Mononuclear cell (primary cell): Measurements from ENCODE around the gene SLC6A3. TPM values are rescaled to one million over a fixed set of nuclear protein-coding genes. Genes with fewer than 3 reads are reported as not detected.
"Not testable (repeated sequence)": the region's sequence is repeated elsewhere in the genome, so short reads cannot be mapped to it uniquely, and the experiment has no call there.

ENCODE experiments used
- H3K27me3 ChIP-seq: 2 replicates; pipeline ENCODE4 v1.6.0; 2011; ENCODE audit warnings: low read length, control low read depth; ENCODE audit not compliant: insufficient read depth
- H3K4me1 ChIP-seq: 2 replicates; pipeline ENCODE4 v1.5.1; 2011; ENCODE audit warnings: mild to moderate bottlenecking, low read length, control low read depth; ENCODE audit not compliant: insufficient read depth
- H3K4me3 ChIP-seq: 2 replicates; pipeline ENCODE4 v1.5.1; 2011; ENCODE audit warnings: mild to moderate bottlenecking, low read length, moderate library complexity
- H3K9me3 ChIP-seq: 2 replicates; pipeline ENCODE4 v1.5.1; 2011; ENCODE audit warnings: low read depth, mild to moderate bottlenecking, control low read depth, low read length
- total RNA-seq: library from RNA; depleted of rRNA; stranded (reverse); fragments of >200 nt; gene quantifications from one replicate; pipeline ENCODE4 v1.2.3, GENCODE V29; 2012

SLC6A3 gene
- total RNA-seq, 1 donor = not detected

GRCh38 chr5:1430121-1430795 is 15.0 kb downstream of the SLC6A3 start:
- H3K9me3 ChIP-seq = peaks cover 25% of the 10 kb centered on the region
- H3K27me3 ChIP-seq = no peaks in the 10 kb centered on the region
- no peaks in the 10 kb centered on the region for H3K4me1 ChIP-seq
- no peak overlapping the region for H3K4me3 ChIP-seq

- Histone ChIP-seq H3K9me3 (peaks cover 25% of the 10 kb centered on the region), H3K4me1 (no peaks in the 10 kb centered on the region), H3K4me3 (no peak overlapping the region), H3K27me3 (no peaks in the 10 kb centered on the region)
Observed at GRCh38 chr5:1429496-1429895, 15.7 kb downstream of the SLC6A3 start.

GRCh38 chr5:1429066-1429465 is 16.2 kb downstream of the SLC6A3 start:
- Histone ChIP-seq H3K4me1 (no peaks in the 10 kb centered on the region), H3K27me3 (no peaks in the 10 kb centered on the region), H3K9me3 (peaks cover 25% of the 10 kb centered on the region), H3K4me3 (no peak overlapping the region)

- Histone ChIP-seq H3K27me3 (no peaks in the 10 kb centered on the region), H3K4me1 (no peaks in the 10 kb centered on the region), H3K9me3 (peaks cover 25% of the 10 kb centered on the region), H3K4me3 (no peak overlapping the region)
Observed at GRCh38 chr5:1428107-1428506, 17.1 kb downstream of the SLC6A3 start.

- H3K27me3 ChIP-seq = no peaks in the 10 kb centered on the region
- peaks cover 25% of the 10 kb centered on the region for H3K9me3 ChIP-seq
- no peaks in the 10 kb centered on the region for H3K4me1 ChIP-seq
- H3K4me3 ChIP-seq = no peak overlapping the region
Observed at GRCh38 chr5:1424716-1425115, 20.5 kb downstream of the SLC6A3 start.

GRCh38 chr5:1423901-1424603 is 21.2 kb downstream of the SLC6A3 start:
- no peak overlapping the region for H3K4me3 ChIP-seq
- no peaks in the 10 kb centered on the region for H3K27me3 ChIP-seq
- no peaks in the 10 kb centered on the region for H3K4me1 ChIP-seq

GRCh38 chr5:1422522-1422921 is 22.7 kb downstream of the SLC6A3 start:
- H3K4me1 ChIP-seq, H3K27me3 ChIP-seq, H3K4me3 ChIP-seq: not testable (repeated sequence)
- H3K9me3 ChIP-seq = peaks cover 10% of the 10 kb centered on the region

More at GRCh38 chr5:1423901-1424603, 21.2 kb downstream of the SLC6A3 start:
- H3K9me3 ChIP-seq = peaks cover 25% of the 10 kb centered on the region

DNA sequence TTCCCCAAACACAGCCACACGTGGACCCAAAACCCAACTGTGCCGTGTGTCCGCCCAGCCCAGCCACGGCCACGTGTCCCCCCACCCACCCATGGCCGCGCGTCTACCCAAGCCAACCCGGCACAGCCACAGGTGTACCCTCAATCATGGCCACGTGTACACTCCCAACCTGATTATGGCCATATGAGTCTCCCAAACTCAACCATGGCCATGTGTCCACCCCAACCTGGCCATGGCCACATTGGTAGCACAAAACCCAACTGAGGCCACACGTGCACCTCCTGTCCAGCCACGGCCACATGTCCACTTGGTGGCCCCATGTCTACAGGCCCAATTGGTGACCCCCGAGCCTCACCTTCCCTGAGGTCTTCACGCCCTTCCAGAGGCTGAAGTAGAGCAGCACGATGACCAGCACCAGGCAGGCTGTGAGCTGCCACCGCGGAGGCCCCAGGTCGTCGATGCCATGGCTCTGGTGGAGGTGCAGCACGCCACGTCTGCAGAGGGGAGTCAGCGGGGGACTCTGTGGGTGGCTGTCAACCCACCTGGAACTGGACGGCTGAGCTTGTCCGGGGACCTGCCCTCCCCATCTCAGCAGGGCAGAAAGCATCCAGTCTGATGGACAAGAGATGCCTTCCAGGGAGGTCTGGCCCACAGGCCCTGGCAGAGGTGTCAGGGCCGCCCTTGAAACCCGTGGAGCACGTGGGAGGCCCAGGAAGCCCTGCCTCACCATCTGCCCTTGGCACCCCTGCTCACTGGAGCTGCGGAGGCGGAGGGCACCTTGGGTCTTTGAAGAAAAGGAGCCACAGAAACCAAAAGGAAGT is 23.5 kb downstream of the SLC6A3 start:
- Histone ChIP-seq H3K27me3 (no peaks in the 10 kb centered on the region), H3K4me1 (no peaks in the 10 kb centered on the region), H3K9me3 (peaks cover 2% of the 10 kb centered on the region), H3K4me3 (no peak overlapping the region)

DNA sequence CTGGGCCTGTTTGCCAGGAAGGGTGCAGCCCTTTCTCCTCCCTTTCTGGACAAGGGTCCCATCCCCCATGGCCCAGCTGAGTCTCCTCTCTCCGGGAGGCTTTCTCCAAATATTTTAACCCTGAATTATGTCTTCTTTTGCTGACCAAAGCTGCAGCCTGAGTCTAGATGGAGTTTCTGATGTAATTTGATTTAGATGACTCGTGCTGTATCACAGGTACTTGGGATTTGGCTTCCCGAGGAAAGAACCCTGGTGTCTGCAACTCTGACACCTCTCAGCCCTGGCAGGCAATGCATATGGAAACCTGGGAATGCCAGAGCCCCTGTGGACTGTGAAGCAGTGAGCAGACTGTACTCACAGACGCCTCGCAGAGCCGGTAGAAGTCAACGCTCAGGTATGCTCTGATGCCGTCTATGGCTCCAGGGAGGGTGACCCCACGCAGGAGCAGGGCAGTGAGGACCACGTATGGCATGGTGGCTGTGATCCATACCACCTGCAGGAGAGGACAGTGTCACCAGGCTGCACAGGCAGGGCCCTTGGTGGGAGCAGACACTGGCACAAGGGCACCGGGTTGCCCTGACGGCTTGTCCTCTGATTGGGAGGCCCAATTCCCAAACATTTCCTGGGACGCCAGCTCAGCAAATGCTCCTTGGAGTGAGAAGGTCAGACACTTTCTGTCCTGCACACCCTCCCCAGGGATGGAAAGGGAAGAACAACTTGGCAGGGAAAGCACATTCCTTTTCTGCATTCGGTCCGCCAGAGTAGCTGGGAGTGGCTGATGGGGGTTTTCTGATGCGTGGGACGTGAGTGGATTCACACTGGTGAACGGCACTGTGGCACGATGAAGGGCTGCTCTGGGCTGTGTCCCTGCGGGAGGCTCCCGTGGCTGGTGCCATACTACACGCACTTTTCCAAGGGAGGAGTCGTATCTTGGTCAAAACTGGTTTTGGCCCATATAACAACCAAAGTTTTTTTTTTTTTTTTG is 24.7 kb downstream of the SLC6A3 start:
- Histone ChIP-seq H3K9me3 (no peaks in the 10 kb centered on the region), H3K4me1 (no peaks in the 10 kb centered on the region), H3K27me3 (no peaks in the 10 kb centered on the region), H3K4me3 (no peak overlapping the region)

DNA sequence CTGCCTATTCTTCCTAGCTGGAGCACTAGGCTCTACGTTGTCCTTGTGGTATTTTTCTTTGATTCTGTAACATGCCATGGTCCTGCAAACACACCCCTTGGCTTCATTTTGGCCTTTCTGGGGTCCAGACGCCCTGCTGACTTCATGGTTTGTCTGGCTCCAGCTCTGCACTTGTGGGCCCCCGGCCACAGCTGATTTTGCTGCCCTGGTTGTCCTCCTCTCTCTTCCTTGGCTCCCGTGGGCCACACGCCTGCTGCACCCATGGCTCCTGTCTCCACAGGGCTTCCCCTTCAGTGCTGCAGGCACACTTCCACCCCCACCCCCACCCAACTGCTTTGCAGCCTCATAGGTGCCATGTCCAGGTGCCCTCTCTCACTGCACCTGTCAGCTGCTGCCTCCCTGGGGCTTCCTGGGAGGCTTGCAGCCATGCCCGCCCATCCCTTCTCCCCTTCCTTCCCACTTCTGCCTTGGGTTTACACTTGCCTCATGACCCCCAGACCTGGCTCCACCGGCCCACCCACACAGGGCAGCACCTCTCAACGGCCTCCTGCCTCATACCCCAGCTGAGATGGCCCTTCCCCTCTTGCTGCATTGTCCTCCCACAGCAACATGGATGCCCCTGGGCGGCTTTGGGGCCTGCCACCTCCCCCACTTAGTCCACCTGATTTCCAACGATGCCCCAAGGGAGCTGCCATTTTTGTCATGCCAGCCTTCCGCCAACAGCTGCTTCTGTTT is 25.6 kb downstream of the SLC6A3 start:
- H3K4me3 ChIP-seq = no peak overlapping the region
- no peaks in the 10 kb centered on the region for H3K4me1 ChIP-seq
- H3K27me3 ChIP-seq = no peaks in the 10 kb centered on the region
- H3K9me3 ChIP-seq = no peaks in the 10 kb centered on the region

DNA sequence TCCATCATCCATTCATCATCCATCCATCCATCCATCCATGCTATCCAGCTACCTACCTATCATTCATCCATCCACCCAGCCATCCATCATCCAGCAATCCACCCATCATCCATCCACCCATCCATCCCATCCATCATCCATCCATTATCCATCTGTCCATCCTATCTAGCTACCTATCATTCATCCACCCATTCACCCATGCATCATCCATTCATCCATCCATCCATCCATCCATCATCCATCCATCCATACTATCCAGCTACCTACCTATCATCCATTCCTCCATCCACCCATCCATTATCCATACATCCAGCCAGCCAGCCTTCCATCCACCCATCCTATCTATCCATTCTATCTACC is 26.3 kb downstream of the SLC6A3 start:
- H3K9me3 ChIP-seq = no peaks in the 10 kb centered on the region
- H3K27me3 ChIP-seq = no peaks in the 10 kb centered on the region
- H3K4me3 ChIP-seq = no peak overlapping the region
- no peaks in the 10 kb centered on the region for H3K4me1 ChIP-seq

- H3K4me3 ChIP-seq = no peak overlapping the region
Observed at GRCh38 chr5:1418238-1418920, 26.9 kb downstream of the SLC6A3 start.

DNA sequence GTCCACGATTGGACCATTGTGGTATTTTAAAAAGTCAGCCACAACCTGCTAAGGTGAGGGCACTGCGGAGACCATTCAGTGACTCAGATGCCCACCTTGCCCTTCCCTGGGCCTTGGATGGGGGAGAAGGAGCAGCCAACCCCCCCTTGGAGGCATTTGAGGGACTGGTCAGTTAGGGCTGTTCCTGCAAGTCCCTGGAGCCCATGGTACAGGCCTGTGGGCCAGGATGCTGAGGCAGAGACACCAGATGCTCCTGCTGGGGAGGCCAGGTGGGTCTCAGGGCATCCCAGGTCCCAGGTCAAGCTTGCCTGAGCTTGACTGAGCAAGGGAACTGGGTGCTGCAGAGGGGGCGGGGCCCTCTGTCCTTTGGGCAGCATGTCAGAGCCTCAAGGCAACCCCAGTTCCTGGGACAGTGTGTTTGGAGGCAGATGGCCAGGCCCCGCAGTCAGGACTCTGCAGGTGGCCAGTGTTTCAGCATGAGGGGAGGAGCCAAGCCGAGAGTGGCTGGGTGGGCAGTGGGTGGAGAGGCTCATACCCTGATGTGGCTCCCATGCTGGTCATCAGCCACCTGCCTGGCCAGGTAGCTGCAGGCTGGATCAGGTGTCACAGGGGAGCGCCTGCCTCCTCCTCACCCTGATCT is 27.5 kb downstream of the SLC6A3 start:
- Histone ChIP-seq H3K4me3 (no peak overlapping the region), H3K4me1 (no peaks in the 10 kb centered on the region), H3K9me3 (no peaks in the 10 kb centered on the region), H3K27me3 (no peaks in the 10 kb centered on the region)

More at GRCh38 chr5:1418238-1418920, 26.9 kb downstream of the SLC6A3 start:
- Histone ChIP-seq H3K27me3 (no peaks in the 10 kb centered on the region), H3K9me3 (no peaks in the 10 kb centered on the region), H3K4me1 (no peaks in the 10 kb centered on the region)
